Ovary (tissue), 3 donors: ENCODE data around the gene RAB17.

ENCODE experiments used
- CTCF ChIP-seq, 3 donors: fragments of 450-650 bp in 2 of 3; fragments of 200-600 bp in 1 of 3; IDR thresholded peaks; one replicate each; pipeline versions ENCODE4 v1.5.1 to v1.8.0; 2016 to 2022; ENCODE audit warnings: antibody characterized with exemption in 3 of 3, mild to moderate bottlenecking in 1 of 3
- EP300 ChIP-seq: sonication (generic); formaldehyde crosslinking; IDR thresholded peaks from one replicate; pipeline ENCODE4 v1.6.1; 2017; ENCODE audit warnings: antibody characterized with exemption
- donor health status: DM: no; HTN: no; CAD: no.

GRCh38 chr2:237565974-237566373 is 24.6 kb downstream of the RAB17 start:
- TF ChIP-seq CTCF (IDR thresholded peaks at IDR 0.05): no peak
- TF ChIP-seq EP300: no peak
